Fibroblast of gingiva (primary cell): ENCODE results near the gene MALAT1.
A peak's percentile ranks its signal among the peaks of the same experiment; 100 is the strongest.
"Not testable (repeated sequence)": the region's sequence is repeated elsewhere in the genome, so short reads cannot be mapped to it uniquely, and the experiment has no call there.

Experiments
- DNase-seq: peaks from one replicate; pipeline ENCODE4 v3.0.0-alpha.2; 2011; ENCODE audit warnings: low read depth

The MALAT1 gene

DNA sequence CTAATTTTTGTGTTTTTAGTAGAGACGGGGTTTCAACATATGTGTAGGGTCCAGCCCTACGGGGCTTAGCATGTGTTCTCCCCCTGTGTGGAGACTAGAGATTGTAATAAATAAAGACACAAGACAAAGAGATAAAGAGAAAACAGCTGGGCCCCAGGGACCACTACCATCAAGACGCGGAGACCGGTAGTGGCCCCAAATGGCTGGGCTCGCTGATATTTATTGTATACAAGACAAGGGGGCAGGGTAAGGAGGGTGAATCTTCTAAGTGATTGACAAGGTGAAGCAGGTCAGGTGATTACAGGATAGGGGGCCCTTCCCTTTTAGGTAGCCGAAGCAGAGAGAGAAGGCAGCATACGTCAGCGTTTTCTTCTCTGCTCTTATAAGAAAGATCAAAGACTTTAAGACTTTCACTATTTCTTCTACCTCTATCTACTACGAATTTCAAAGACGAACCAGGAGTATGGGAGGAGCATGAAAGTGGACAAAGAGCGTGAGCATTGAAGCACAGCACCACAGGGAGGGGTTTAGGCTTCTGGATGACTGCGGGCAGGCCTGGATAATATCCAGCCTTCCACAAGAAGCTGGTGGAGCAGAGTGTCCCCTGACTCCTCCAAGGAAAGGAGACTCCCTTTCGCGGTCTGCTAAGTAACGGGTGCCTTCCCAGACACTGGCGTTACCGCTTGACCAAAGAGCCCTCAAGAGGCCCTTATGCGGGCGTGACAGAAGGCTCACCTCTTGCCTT is 23.1 kb downstream of the MALAT1 start:
- not testable (repeated sequence) for DNase-seq

- not testable (repeated sequence) for DNase-seq
Measured at GRCh38 chr11:65522718-65523630, 24.1 kb downstream of the MALAT1 start.

DNA sequence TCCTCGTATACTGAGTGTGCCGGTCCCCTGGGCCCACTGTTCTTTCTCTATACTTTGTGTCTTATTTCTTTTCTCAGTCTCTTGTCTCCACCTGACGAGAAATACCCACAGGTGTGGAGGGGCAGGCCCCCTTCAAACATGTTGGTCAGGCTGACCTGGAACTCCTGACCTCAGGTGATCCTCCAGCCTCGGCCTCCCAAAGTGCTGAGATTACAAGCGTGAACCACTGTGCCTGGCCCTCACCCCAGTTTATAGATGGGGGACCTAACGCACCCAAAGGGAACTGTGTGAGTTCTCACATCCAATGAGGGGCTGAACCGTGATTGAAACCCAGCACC is 24.8 kb downstream of the MALAT1 start:
- DNase-seq = not testable (repeated sequence)

- no peak for DNase-seq
Measured at GRCh38 chr11:65524014-65524740, 25.3 kb downstream of the MALAT1 start.

DNA sequence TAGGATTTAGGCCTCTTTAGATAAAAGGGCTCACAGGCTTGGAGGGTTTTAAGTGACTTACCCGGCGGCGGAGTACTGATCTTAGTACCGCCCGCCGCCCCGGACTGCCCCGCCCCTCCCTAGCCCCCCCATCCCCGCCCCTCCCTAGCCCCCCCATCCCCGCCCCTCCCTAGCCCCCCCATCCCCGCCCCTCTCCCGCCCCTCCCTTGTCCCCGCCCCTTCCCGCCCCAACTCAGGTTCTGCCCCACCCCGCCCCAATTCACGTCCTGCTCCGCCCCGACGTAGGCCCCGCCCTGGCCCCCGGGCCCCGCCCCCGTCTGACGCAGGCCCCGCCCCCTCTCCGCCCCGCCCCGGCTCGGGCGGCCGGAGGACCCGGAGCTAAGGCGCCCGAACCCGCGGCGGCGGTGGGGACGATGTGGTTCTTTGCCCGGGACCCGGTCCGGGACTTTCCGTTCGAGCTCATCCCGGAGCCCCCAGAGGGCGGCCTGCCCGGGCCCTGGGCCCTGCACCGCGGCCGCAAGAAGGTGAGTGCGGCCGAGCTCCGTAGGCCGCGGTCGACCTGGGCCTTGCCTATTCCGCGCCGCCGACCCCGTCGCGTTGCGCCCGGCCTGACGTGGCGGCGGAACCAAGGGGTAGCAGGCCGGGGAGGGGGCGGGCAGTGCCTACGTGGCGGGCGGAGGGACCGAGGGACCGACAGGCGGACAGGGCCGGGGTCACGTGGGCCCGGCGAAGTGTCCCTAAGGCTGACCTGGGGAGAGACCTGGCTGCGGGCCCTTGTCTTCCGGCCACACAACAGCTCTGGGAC is 26.1 kb downstream of the MALAT1 start, which contains the start of gene SCYL1:
Gene SCYL1, plus strand, starts transcription at position 343 of the 805 bp plus-strand sequence. Its CDS starts 71 bp downstream, at position 414.
- DNase-seq = peak; percentile 81

DNA sequence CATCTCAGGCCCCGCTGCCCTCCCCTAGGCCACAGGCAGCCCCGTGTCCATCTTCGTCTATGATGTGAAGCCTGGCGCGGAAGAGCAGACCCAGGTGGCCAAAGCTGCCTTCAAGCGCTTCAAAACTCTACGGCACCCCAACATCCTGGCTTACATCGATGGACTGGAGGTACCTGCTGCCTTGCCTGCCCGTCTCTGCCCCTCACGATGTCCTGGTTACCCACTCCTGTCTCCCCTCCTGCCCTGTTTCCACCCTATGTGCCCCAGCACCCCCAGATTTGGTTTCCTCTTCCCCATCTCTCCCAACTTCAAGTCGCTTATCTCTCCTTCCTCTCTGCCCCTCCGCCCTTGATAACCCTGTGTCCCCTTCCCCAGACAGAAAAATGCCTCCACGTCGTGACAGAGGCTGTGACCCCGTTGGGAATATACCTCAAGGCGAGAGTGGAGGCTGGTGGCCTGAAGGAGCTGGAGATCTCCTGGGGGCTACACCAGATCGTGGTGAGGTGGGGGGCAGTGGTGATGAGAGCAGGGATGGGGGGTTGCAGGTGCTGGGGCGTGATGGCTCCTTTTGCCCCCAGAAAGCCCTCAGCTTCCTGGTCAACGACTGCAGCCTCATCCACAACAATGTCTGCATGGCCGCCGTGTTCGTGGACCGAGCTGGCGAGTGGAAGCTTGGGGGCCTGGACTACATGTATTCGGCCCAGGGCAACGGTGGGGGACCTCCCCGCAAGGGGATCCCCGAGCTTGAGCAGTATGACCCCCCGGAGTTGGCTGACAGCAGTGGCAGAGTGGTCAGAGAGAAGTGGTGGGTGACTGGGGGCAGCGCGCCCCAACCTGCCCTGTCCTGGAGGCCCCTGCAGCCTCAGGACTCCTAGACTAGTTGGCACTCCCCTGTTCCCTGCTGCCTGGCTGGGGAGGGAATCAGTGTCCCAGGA is 27.0 kb downstream of the MALAT1 start:
- DNase-seq = no peak

GRCh38 chr11:65526744-65527143 is 27.9 kb downstream of the MALAT1 start:
- no peak for DNase-seq

GRCh38 chr11:65528819-65529350 is 30.0 kb downstream of the MALAT1 start:
- DNase-seq = no peak

DNA sequence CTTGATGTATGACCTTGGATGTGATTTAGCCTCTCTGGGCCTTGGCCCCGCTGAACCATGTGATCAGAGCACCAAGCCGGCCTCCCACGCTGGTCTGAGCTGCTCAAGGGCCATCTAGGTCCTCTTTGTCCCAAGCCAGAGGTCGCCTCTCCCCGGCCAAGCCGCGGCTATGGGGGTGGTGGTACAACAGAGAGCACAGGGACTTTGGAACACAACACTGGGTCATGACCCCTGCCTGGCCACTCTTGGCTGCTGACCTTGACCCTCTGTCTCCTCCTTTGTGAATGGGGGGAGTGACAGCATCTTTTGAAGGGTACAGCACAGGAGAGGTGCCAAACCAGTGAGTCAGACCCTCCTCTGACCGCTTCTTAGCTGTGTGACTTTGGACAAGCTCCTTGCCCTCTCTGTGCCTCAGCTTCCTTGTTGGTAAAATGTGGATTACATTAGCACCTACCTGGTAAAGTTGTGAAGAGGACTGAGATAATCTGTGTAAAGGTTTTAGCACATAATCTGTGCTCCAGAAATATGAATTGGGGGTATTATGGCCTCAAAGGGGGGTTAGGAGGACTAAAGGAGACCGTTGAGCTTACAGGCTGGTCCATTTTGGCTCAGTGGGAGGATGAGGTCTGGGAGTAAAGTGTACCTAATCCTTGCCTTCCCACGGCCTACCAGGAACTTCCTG is 30.8 kb downstream of the MALAT1 start:
- no peak for DNase-seq

DNA sequence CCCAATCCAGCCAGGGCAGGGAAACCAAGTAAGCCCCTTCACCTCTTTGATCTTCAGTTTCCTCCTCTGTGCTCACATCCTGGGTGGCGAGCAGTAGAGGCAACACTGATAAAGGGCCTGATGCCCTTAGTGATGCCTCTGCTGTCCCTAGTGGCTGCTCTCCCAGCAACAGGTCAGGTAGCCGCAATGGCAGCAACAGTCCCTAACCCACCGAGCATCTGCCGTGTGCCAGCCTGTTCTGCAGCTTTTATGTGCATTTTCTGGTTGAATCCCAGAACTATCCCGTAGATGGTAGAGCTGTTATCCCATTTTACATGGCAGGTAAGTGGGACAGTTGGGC is 31.3 kb downstream of the MALAT1 start:
- no peak for DNase-seq

DNA sequence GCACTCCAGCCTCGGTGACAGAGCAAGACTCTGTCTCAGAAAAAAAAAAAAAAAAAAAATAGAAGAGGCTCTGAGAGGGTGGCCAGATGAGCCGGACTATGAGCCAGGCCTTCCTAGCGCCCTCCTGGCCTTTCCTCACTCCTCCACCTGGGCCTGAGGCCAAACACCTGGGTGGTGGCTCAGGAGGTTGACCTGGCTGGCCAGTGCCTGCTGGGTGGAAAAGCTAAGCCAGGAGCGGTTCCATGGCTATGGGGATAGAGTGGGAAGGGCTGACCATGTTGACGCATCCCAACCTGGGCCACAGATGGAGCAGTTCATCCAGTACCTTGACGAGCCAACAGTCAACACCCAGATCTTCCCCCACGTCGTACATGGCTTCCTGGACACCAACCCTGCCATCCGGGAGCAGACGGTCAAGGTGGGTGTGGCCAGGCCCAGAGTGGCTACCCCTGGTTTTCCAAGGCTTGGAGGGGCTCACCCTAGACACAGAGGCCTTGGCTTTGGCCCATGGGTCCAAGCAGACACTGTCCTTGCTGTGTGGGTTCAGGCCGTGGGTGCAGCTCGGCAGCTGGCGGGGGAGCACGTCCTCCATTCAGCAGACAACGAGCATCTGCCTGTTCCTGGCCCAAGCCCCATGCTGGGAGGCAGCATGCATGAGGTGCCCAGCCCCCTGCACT is 33.7 kb downstream of the MALAT1 start:
- no peak for DNase-seq

DNA sequence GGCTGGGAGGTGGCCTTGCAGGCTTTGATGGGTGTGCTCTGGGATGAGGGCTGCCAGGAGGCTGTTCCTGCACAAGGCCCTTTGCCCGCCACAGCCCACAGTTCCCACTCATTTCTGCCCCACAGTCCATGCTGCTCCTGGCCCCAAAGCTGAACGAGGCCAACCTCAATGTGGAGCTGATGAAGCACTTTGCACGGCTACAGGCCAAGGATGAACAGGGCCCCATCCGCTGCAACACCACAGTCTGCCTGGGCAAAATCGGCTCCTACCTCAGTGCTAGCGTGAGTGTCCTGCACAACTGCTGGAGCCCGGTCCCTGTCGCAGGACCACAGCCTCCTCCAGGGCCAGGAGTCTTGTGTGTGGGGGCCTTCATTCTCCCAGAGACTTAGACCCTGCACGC is 36.3 kb downstream of the MALAT1 start:
- no peak for DNase-seq

GRCh38 chr11:65536412-65537295 is 37.8 kb downstream of the MALAT1 start:
- DNase-seq = no peak

DNA sequence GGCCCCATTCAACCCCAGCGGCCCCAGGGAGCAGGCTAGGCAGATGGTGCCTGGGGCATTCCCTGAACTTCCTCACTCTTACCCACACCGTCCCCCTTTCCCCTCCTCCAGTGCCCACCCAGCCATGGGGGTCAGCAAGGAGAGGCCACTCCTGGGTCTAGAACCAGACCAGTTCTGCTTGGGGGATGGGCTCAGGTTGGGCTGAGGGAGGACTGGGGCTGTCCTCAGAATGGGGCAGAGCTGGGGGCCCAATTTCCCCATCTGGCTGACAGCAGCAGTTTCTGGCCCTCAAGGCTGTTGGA is 38.4 kb downstream of the MALAT1 start:
- DNase-seq = no peak

- DNase-seq = no peak
Measured at GRCh38 chr11:65537620-65538231, 38.9 kb downstream of the MALAT1 start.

- DNase-seq = no peak
Measured at GRCh38 chr11:65538232-65538914, 39.5 kb downstream of the MALAT1 start.
